CD4-positive, CD25-positive, alpha-beta regulatory T cell (primary cell): Measurements from ENCODE around the gene KLHL2. TPM values are rescaled to one million over a fixed set of nuclear protein-coding genes. Genes with fewer than 3 reads are reported as not detected.
"Not testable (repeated sequence)": the region's sequence is repeated elsewhere in the genome, so short reads cannot be mapped to it uniquely, and the experiment has no call there.

Experiments used
- ATAC-seq, 2 donors: fragments of 150-1000 bp; cut with Tn5 transposase; one replicate each; pipeline ENCODE4 v1.10.0; 2021; ENCODE audit warnings: low read depth in 2 of 2, moderate number of reproducible peaks in 2 of 2, moderate library complexity in 1 of 2
- DNase-seq, 3 donors: peaks; one replicate each; pipeline versions ENCODE4 v3.0.0 to v3.0.0-alpha.2; 2012 to 2022; ENCODE audit warnings: mixed read lengths in 1 of 3
- H3K27ac ChIP-seq: one replicate; pipeline ENCODE4 v1.7.0; 2013; ENCODE audit warnings: mild to moderate bottlenecking, low read length; ENCODE audit not compliant: insufficient read depth, poor library complexity, severe bottlenecking
- H3K27me3 ChIP-seq: one replicate; pipeline ENCODE4 v1.7.0; 2013; ENCODE audit warnings: low read length; ENCODE audit not compliant: control insufficient read depth, insufficient read depth
- H3K36me3 ChIP-seq: one replicate; pipeline ENCODE4 v1.7.0; 2013; ENCODE audit warnings: mild to moderate bottlenecking, low read length, moderate library complexity; ENCODE audit not compliant: control insufficient read depth, insufficient read depth
- H3K4me1 ChIP-seq: 2 replicates; pipeline ENCODE4 v1.7.0; 2013; ENCODE audit warnings: mild to moderate bottlenecking, low read length; ENCODE audit not compliant: insufficient read depth, control insufficient read depth, poor library complexity, severe bottlenecking
- H3K4me3 ChIP-seq: one replicate; pipeline ENCODE4 v1.7.0; 2013; ENCODE audit warnings: low read depth, mild to moderate bottlenecking, low read length, moderate library complexity
- H3K9me3 ChIP-seq, 2 experiments: 1 replicate in 1 of 2; 2 replicates in 1 of 2; pipeline ENCODE4 v1.7.0; 2013; ENCODE audit warnings: low read length in 2 of 2, mild to moderate bottlenecking in 1 of 2, moderate library complexity in 1 of 2; ENCODE audit not compliant: control insufficient read depth in 2 of 2
- H3K27ac Mint-ChIP-seq, 3 donors: one replicate each; pipeline ENCODE4 v1.8.0; 2020 to 2022; ENCODE audit warnings: mild to moderate bottlenecking in 3 of 3, mixed read lengths in 3 of 3, moderate library complexity in 2 of 3
- H3K27me3 Mint-ChIP-seq: one replicate; pipeline ENCODE4 v1.8.0; 2022; ENCODE audit warnings: mild to moderate bottlenecking, mixed read lengths
- H3K36me3 Mint-ChIP-seq: one replicate; pipeline ENCODE4 v1.8.0; 2020; ENCODE audit warnings: mixed read lengths
- H3K4me1 Mint-ChIP-seq, 4 donors: one replicate each; pipeline ENCODE4 v1.8.0; 2020 to 2022; ENCODE audit warnings: mixed read lengths in 4 of 4, mild to moderate bottlenecking in 1 of 4
- H3K4me3 Mint-ChIP-seq, 4 donors: one replicate each; pipeline ENCODE4 v1.8.0; 2020 to 2022; ENCODE audit warnings: mild to moderate bottlenecking in 4 of 4, mixed read lengths in 4 of 4, moderate library complexity in 3 of 4
- H3K9me3 Mint-ChIP-seq, 7 donors: one replicate each; pipeline ENCODE4 v1.8.0; 2020 to 2022; ENCODE audit warnings: mixed read lengths in 7 of 7, mild to moderate bottlenecking in 3 of 7, moderate library complexity in 2 of 7
- polyA plus RNA-seq, 4 donors: library from polyadenylated mRNA; unstranded; fragments of 300-500 nt; fragmentation: Illumina TruSeq; gene quantifications; one replicate each; pipeline ENCODE4 v1.2.3, GENCODE V29; 2021
- total RNA-seq: library from RNA; stranded (reverse); gene quantifications from one replicate; pipeline ENCODE4 v1.2.3, GENCODE V29; 2022

Gene KLHL2
- total and polyA plus RNA-seq, 5 donors from 2014 or later, result 7.1 to 31.2 (median 10.2) TPM

DNA sequence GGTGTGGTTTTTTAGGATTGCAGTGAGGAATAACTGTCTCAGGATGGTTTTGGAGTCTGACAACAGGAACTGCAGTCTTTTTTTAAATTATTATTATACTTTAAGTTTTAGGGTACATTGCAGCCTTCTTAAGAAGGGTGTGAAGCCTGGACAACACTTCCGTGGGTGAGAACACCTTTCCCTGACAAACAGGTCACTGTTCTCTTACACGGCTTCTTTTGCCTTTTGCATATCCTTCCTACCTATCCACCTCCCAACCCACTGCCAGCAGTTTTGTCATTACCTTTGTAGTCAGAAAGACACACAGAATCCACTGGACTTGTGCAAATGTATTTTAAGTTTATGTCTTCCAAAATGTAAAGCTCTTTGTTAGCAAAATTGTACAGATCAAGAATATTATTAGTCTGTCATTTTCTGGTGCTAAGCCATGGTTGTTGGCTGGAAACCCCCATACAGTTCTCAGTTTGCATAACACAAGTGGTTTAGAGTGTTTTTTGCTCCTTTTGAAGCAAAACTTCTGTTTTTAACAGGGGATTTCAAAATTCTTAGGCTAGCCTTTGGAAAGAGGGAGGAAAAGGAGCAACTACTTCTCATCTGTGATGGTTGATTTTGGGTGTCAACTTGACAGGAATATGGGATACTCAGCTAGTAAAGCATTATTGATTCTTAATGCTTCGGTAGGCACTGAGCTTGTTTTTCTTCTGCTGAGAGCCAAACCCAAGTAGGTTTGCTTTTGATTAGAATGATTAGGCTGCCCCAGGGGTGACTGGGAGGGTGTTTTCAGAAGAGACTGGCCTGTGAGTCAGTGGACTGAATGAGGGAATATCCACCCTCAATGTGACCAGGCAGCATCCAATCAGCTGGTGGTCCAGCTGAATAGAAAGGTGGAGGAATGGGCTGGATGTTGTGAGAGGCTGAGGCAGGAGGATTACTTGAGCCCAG lies 29.4 kb upstream of the KLHL2 start:
- no peak overlapping the region for H3K4me3 ChIP-seq
- Mint-ChIP-seq H3K4me3 (no peak overlapping the region), H3K9me3 (peaks cover 0 to 6% (median 2%) of the 10 kb centered on the region in 7 donors), H3K4me1 (no peaks in the 10 kb centered on the region), H3K36me3 (no peaks in the 10 kb centered on the region), H3K27me3 (peaks cover 19% of the 10 kb centered on the region), H3K27ac (no peak overlapping the region)
- DNase-seq (no peak), ATAC-seq (no peak)
- no peaks in the 10 kb centered on the region for H3K9me3 ChIP-seq
- no peak overlapping the region for H3K27ac ChIP-seq
- H3K4me1 ChIP-seq, result no peaks in the 10 kb centered on the region
- H3K36me3 ChIP-seq, result no peaks in the 10 kb centered on the region
- H3K27me3 ChIP-seq, result peaks cover 2% of the 10 kb centered on the region

GRCh38 chr4:165184220-165184619 lies 23.1 kb upstream of the KLHL2 start:
- no peak overlapping the region for H3K27ac Mint-ChIP-seq
- no peaks in the 10 kb centered on the region for H3K4me1 ChIP-seq
- no peak overlapping the region for H3K4me3 Mint-ChIP-seq
- no peaks in the 10 kb centered on the region for H3K27me3 ChIP-seq
- DNase-seq, result no peak
- no peaks in the 10 kb centered on the region for H3K36me3 ChIP-seq
- H3K4me1 Mint-ChIP-seq, result no peaks in the 10 kb centered on the region
- H3K36me3 Mint-ChIP-seq, result no peaks in the 10 kb centered on the region
- H3K9me3 Mint-ChIP-seq, result peaks cover 0 to 4% (median 0%) of the 10 kb centered on the region in 7 donors
- ATAC-seq, result no peak
- H3K27me3 Mint-ChIP-seq, result peaks cover 13% of the 10 kb centered on the region
- no peak overlapping the region for H3K4me3 ChIP-seq
- H3K9me3 ChIP-seq, result no peaks in the 10 kb centered on the region
- no peak overlapping the region for H3K27ac ChIP-seq

DNA sequence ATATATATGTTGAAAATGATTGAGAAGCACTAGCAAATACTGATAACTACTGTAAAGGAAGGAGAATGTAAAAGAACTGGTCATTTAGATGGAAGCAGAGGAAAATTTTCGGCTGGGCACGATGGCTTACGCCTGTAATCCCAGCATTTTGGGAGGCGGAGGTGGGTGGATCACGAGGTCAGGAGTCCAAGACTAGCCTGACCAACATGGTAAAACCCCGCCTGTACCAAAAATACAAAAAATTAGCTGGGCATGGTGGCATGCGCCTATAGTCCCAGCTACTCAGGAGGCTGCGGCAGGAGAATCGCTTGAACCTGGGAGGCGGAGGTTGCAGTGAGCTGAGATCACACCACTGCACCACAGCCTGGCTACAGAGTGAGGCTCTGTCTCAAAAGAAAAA lies 22.4 kb upstream of the KLHL2 start:
- H3K27ac ChIP-seq, H3K27ac Mint-ChIP-seq, H3K27me3 ChIP-seq, H3K4me1 ChIP-seq, H3K36me3 Mint-ChIP-seq, H3K9me3 ChIP-seq, H3K9me3 Mint-ChIP-seq, ATAC-seq, H3K4me3 Mint-ChIP-seq, H3K4me1 Mint-ChIP-seq, DNase-seq, H3K36me3 ChIP-seq, H3K4me3 ChIP-seq: not testable (repeated sequence)
- peaks cover 13% of the 10 kb centered on the region for H3K27me3 Mint-ChIP-seq

- Mint-ChIP-seq H3K27ac (no peak overlapping the region), H3K36me3 (no peaks in the 10 kb centered on the region), H3K9me3 (peaks cover 0 to 4% (median 0%) of the 10 kb centered on the region in 7 donors), H3K4me1 (peaks cover 0 to under 1% (median 0%) of the 10 kb centered on the region in 4 donors), H3K4me3 (no peak overlapping the region), H3K27me3 (peaks cover 13% of the 10 kb centered on the region)
- Histone ChIP-seq H3K4me1 (no peaks in the 10 kb centered on the region), H3K9me3 (no peaks in the 10 kb centered on the region), H3K36me3 (no peaks in the 10 kb centered on the region), H3K27ac (no peak overlapping the region), H3K4me3 (no peak overlapping the region), H3K27me3 (no peaks in the 10 kb centered on the region)
- no peak for ATAC-seq
- no peak for DNase-seq
These were observed 21.9 kb upstream of the KLHL2 start for GRCh38 chr4:165185448-165185847.

DNA sequence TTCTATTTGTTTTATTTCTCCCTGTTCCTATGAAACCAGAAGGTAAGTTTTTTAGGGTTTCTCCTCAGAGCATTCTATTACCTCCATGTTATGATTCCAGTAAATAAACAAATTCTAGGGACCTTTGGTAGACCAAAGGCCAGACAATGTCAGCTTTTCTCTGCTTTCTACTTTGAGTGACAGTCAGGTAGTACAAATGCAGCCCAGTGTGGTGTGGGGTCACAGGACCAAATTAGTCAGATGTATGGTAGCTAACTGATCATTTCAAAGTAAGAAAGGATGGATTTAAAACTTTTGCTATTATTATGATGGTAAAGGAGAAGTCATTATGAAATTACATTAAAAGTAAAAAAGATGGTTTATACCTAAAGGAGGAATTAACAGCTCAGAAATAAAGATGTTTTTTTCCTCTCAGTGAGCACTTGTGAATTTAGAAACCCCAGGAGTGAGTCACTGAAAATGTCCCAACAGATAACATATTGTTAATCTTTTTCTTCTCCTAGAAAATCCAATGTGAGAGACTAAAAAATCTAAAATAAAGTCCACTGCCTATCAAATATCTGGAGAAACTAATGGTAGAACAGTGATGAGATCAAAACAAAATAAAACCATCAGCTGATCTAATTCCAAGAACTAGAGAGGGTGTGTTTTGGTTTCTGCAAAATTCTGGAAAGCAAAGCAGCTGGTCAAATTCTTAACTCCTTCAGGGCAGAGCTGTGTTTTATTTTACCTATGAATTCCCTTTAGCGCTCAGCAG lies 16.6 kb upstream of the KLHL2 start:
- H3K27ac ChIP-seq, result no peak overlapping the region
- DNase-seq, result no peak
- peaks cover 0 to 4% (median 0%) of the 10 kb centered on the region in 7 donors for H3K9me3 Mint-ChIP-seq
- no peak overlapping the region for H3K4me3 ChIP-seq
- H3K36me3 Mint-ChIP-seq, result no peaks in the 10 kb centered on the region
- H3K4me1 Mint-ChIP-seq, result peaks cover 0 to 11% (median 6%) of the 10 kb centered on the region in 4 donors
- no peaks in the 10 kb centered on the region for H3K9me3 ChIP-seq
- H3K4me1 ChIP-seq, result no peaks in the 10 kb centered on the region
- no peak overlapping the region for H3K27ac Mint-ChIP-seq
- no peak for ATAC-seq
- H3K36me3 ChIP-seq, result no peaks in the 10 kb centered on the region
- no peaks in the 10 kb centered on the region for H3K27me3 ChIP-seq
- no peaks in the 10 kb centered on the region for H3K27me3 Mint-ChIP-seq
- H3K4me3 Mint-ChIP-seq, result no peak overlapping the region

DNA sequence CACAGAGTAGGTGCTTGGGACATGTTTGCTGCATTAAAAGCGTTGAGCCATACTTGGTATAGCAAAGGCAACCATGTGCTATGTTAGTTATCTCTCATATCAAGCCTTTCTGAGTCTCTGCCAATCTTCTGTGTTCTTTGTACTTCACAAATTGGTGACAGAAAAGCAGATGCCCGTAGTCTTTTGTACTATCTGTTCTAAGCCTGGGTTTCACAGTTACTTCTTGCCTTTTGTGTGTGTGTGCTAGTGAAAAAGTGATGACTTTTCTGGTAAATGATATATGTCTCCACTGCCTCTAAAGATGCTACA lies 16.1 kb upstream of the KLHL2 start:
- Histone ChIP-seq H3K4me1 (no peaks in the 10 kb centered on the region), H3K36me3 (no peaks in the 10 kb centered on the region), H3K4me3 (no peak overlapping the region), H3K27ac (no peak overlapping the region), H3K27me3 (no peaks in the 10 kb centered on the region), H3K9me3 (no peaks in the 10 kb centered on the region)
- Mint-ChIP-seq H3K36me3 (no peaks in the 10 kb centered on the region), H3K27me3 (no peaks in the 10 kb centered on the region), H3K27ac (no peak overlapping the region), H3K4me1 (peaks cover 0 to 11% (median 6%) of the 10 kb centered on the region in 4 donors), H3K4me3 (no peak overlapping the region), H3K9me3 (peaks cover 0 to 4% (median 0%) of the 10 kb centered on the region in 7 donors)
- DNase-seq (peak in 1 of 3 donors; percentile 43), ATAC-seq (no peak)

DNA sequence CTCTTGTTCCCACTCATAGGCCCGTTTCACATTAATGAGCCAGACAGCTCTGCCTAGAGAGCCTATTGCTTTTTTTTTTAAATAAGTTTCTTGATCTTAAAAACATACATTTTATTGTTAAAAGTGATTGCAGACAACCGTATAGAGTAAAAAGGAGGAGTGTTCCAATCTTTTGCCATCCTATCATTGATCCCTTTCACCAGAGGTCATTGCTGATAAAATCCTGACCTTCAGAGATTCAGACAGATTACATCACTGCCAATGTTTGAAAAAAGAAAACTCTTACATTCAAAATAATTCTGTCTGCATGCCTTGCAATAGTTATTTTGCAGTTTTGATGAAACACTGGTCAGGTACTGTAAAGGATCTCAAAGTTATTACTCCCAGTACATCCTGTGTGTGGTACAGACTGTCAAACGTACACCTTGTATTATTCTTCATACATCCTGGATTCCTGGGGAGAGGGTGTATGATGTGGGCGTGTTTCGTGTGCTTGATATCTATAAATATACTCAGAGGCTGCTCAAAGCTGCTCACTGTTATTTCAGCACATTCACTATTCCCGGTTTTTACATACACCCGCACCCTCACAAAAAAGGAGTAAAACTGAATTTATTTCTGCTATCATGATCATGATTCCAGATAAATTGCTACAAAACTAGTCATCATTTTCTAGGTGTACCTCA lies 15.4 kb upstream of the KLHL2 start:
- ATAC-seq, result no peak

More for the DNA sequence above, 15.4 kb upstream of the KLHL2 start:
- Histone ChIP-seq H3K27ac (no peak overlapping the region), H3K4me3 (no peak overlapping the region), H3K9me3 (no peaks in the 10 kb centered on the region), H3K4me1 (no peaks in the 10 kb centered on the region), H3K27me3 (no peaks in the 10 kb centered on the region), H3K36me3 (no peaks in the 10 kb centered on the region)
- DNase-seq, result peak in 1 of 3 donors; percentile 42
- H3K27ac Mint-ChIP-seq, result no peak overlapping the region
- H3K27me3 Mint-ChIP-seq, result no peaks in the 10 kb centered on the region
- H3K4me3 Mint-ChIP-seq, result no peak overlapping the region
- peaks cover 0 to 4% (median 0%) of the 10 kb centered on the region in 7 donors for H3K9me3 Mint-ChIP-seq
- no peaks in the 10 kb centered on the region for H3K36me3 Mint-ChIP-seq
- peaks cover 0 to 11% (median 6%) of the 10 kb centered on the region in 4 donors for H3K4me1 Mint-ChIP-seq
